Measurements from ENCODE around the gene MAPK1.
"Not testable (repeated sequence)": the region's sequence is repeated elsewhere in the genome, so short reads cannot be mapped to it uniquely, and the experiment has no call there.

The MAPK1 gene

DNA sequence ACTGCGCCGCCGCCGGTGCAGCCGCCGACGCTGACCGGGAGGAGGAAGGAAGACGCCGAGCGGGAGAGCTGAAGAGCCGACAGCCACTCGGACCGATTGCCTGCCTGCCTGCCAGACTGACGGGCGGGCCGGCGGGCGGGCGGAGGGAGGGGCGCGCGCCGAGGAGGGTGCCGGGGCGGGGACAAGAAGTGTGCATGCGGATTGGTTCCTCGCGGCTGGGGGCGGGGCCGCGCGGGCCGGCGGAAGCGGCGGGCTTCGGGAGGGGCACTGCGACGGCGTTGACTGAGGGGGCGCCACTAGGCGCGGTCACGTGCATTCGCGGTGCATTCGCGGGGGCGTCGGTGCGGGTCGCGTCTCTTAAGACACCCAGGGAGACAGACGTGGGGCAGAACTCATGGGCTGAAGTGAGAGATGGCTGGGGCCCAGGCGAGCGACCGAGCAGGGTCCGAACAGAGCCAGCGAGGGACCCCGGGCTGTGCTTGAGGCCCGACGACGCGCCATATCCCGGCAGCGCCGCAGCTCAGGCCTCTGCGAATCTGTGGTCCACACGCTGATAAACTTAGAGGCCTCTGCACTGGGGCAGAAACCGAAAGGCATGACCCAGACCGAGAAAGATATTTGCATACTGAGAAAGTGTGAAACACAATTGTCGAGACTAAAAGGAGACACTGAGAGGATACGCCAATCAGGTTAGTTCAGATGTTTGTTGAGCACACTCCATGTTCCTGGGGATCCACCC, at the start of gene MAPK1:
TSS of gene MAPK1 (minus strand) at position 118 of the 739 bp plus-strand sequence. CDS start 205 bp downstream, outside the sequence.
- peak; percentile 31 for DNase-seq

DNA sequence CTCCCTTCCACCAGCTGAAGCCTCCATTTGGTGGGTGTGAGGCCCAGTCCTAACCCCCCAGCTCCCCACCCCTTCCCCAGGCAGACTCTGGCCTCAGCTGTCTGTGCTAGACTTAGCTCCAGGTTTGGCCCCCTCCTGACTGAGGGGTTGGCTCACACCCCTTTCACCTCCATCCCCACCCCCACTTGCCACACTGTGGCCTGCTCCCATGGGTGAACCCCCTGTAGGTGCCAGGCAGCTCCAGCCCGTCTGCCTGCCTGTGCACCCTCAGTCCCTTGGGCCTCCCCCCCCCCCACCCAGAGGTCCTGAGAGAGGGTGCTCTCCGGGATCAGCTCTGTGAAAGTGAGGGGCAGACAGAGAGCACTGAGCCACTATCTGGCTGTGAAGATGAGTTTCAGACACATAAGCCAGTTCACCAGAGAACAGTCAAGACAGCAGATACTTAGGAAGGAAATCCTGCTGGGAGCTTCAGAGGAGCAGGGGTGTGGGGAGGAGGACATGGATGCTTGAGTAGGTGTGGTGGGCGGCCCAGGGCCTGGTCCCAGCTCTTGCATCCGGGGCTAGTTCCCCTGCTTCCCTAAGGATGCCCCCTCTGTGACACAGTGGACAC, 49.0 kb upstream of the MAPK1 start:
- no peak for DNase-seq

DNA sequence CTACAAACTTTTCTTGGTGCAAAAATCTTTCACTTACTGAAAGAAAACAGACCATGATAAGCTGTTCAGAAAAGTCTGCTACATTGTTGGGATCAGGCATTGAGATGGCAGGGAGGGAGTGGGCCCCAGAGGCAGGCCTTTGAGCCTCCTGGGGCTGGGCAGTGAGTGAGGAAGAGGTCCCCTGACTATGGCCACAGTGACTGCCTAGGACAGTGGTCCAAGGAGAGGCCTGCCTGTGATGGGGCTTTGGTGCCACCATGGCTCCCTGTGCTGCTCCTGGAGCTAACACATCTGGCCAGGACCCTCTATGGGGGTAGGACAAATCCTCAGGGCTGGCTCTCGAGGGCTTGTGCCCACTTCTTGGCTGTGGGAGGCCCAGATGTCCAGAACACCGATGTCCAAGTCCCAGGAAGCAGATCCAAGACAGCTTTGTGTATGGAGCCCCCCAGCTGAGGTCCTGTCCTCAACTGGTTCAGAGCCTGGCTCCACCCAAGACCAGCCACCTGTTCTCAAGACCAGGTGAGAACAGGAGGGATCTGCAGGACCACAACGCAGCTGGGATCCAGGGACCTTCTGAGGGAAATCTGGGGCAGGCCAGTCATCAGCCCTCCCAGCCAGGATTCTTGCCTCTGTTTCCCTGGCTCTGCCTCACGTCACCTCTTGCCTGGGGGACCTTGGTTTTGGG, 48.3 kb upstream of the MAPK1 start:
- DNase-seq, result no peak

DNA sequence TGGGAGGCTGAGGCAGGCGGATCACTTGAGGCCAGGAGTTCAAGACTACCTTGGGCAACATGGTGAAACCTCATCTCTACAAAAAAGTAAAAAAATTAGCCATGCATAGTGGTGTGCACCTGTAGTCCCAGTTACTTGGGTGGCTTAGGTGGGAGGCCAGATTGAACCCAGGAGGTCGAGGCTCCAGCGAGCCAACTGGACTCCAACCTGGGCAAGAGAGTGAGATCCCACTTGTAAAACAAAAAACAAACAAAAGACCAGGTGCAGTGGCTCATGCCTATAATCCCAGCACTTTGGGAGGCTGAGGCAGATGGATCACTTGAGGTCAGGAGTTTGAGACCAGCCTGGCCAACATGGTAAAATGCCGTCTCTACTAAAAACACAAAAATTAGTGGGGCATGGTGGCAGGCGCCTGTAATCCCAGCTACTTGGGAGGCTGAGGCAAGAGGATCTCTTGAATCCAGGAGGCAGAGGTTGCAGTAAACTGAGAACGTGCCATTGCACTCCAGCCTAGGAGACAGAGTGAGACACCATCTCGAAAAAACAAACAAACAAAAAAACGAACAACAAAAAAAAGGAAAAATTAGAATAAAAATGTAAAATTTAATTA, 46.7 kb upstream of the MAPK1 start:
- not testable (repeated sequence) for DNase-seq

DNA sequence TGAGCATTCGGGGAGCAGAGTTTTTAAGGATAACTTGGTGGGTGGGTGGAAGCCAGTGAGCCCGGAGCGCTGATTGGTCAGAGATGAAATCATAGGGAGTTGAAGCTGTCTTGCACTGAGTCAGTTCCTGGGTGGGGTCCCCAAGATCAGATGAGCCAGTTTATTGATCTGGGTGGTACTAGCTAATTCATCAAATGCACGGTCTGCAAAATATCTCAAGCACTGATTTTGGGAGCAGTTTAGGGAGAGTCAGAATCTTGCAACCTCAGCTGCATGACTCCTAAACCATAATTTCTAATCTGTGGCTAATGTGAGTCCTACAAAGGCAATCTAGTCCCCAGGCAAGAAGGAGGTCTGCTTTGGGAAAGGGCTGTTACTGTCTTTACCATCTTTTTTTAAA, 42.9 kb upstream of the MAPK1 start:
- DNase-seq, result not testable (repeated sequence)

DNA sequence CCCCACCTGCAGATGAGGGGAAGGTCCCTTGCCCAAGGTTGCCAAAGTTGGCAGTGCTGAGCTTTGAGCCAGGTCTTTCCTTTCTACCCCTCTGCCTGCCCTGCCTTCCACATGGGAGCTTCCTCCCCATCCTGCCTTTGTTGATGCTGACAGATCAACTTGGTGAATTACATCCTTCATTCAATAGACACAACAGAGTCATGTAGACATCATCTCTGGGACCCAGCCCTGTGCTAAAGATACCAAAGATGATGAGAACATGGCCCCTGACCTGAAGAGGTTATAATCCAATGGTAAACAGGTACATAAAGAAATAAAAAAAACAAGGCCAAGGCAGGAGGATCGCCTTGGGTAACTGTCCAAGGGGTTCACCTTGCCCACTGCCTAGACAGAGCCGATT, 42.4 kb upstream of the MAPK1 start:
- no peak for DNase-seq

DNA sequence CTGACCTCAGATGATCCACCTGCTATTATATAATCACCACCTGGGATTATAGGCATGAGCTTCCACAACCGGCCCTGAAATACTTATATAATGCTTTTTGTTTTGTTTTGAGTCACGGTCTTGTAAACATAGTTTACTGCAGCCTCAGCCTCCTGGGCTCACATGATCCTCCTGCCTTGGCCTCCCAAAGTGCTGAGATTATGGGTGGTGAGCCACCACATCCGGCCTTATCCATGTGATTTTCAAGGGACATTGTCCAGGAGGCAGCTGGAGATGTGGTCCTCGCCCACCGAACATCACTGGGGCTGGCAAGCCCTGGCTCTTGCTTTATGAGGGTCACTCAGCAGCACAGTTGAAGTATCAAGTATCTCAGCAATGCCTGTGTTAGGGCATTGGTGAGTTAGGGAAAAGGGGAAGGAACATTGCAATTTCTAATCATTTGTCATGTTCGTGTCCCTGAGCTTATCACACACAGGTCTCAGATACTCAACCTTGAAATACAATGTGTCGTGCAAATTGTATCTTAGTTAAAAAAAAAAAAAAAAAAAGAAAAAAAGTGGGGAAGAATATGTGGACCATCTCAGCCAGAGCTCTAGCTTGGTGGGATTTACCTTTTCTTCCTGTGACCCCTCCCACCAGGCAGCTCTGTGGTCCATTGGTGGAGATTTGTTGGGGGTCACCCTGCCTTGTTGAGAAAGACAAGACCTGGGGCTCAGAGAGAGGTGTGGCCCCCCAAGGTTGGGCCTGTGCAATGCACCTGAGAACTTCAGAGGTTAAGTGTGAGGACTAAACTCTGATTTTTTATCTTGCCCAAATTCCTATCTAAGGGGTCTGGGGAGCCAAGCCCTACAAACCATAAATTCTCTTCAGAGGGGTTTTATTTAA, 40.4 kb upstream of the MAPK1 start:
- DNase-seq, result no peak

DNA sequence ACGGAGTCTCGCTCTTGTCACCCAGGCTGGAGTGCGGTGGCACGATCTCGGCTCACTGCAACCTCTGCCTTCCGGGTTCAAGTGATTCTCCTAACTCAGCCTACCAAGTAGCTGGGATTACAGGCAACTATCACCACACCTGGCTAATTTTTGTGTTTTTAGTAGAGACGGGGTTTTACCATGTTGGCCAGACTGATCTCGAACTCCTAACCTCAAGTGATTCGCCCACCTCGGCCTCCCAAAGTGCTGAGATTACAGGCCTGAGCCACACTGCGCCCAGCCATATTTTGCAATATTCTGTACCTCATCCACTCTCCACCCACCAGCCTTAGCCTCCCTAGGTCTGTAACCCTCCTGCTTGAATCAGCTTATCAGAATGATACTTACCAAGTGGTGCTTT, 37.8 kb upstream of the MAPK1 start:
- DNase-seq, result not testable (repeated sequence)

DNA sequence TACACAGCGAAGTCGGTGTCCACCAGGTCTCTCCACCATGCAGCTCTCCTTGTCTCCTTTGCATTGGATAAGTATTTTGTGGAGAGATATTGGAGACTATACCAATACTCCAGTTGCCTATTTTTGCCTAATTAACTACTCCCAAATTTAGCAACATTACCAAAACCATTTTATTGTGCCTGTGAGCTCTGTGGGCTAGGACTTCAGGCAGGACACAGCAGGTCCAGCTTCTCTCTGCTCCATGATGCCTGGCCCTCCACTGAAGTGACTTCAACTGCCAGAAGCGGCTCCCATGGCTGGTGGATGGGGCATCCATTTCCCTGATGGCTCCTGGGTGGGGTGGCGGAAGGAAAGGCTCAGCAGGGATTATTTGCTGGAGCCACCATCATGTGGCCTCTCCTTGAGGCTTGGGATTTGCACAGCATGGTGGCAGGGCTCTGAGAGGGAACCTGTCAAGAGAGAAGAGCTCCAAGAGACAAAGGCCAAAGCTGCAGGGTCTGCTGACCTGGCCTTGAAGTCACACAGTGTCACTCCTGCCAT, 36.9 kb upstream of the MAPK1 start:
- DNase-seq, result no peak

DNA sequence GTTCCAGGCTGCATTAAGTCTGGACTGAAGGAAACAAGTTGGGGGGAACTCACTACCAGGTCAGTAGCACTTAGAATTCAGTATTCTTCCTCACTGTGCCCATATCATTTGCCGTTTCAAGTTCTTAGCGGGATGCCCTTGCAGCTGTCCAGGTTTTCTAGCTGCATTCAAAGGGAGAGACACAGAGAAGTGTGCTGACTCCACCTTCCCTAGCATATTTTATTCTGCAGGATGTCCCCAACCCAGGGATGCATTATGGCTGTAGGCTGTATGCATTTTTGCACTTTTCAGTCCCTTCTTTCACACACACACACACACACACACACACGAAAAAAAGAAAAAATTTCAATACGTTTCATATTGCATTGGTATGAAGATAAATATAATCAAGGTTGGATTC, 35.8 kb upstream of the MAPK1 start:
- DNase-seq, result no peak

DNA sequence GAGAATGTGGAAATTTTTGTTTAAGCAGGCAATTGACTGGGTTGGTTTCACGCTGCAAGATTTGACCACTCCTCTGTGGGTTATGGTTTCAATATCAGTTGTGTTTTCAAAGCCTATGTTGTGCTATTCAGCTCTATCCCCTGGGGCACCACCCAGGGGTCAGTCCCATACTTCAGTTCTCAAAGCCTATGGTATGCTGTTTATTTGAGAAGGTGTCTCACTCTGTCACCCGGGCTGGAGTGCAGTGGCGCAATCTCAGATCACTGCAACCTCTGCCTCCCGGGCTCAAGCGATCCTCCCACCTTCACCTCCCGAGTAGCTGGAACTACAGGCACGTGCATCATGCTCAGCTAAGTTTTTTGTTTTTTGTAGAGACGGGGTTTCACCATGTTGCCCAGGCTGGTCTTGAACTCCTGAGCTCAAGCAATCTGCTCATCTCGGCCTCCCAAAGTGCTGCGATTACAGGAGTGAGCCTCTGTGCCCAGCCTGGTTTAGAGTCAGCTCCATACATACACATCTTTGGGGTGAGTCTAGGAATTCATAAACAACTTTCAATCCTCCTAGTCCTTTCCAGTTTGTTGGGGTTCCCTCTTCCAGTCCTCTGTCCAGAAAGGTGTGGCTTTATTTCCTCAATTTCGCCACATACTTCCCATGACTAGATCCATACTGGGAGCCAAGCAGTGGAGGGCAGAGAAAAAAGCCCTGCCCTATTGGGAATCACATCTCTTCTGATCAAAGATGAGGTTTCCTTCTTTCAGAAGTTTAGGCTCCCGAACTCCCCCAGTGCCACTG, 35.0 kb upstream of the MAPK1 start:
- no peak for DNase-seq

DNA sequence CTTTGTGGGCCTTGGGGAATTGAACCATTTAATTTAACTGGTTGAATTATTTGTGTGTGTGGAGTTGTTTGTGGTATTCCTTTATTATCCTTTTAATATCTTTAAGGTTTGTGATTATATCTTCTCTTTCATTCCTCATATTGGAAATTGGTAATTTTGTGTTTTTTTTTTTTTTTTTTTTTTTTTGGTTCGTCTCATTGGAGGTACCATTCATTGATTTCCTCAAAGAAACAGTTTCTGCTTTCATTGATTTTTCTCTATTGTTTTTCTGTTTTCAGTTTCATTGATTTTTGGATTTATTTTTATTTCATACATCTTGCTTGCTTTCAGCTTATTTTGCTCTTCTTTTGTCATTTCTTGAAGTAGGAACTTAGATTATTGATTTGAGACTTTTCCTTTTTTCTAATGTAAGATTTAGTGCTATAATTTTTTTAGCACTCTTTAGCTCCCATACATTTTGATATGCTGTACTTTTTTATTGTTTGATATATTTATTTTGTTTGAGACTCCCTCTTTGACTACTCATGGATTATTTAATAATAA, 31.0 kb upstream of the MAPK1 start:
- DNase-seq, result no peak

DNA sequence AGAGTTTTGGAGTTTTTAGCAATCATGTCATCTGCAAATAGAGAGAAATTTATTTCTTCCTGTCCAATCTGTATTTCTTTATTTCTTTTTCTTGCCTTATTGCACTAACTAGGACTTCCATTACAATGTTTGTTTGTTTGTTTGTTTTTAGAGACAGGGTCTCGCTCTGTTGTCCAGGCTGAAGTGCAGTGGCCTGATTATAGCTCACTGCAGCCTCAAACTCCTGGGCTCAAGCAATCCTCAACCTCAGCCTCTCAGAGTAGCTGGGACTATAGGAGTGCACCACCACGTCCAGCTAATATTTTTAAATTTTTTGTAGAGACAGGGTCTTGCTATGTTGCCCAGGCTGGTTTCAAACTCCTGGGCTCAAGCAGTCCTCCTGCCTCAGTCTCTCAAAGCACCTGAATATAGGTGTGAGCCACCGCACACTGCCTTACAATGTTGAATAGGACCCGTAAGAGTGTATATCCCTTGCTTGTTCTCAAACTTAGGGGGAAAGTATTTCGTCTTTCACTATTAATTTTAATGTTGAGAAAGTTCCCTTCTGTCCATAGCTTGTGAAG, 29.6 kb upstream of the MAPK1 start:
- DNase-seq, result no peak

DNA sequence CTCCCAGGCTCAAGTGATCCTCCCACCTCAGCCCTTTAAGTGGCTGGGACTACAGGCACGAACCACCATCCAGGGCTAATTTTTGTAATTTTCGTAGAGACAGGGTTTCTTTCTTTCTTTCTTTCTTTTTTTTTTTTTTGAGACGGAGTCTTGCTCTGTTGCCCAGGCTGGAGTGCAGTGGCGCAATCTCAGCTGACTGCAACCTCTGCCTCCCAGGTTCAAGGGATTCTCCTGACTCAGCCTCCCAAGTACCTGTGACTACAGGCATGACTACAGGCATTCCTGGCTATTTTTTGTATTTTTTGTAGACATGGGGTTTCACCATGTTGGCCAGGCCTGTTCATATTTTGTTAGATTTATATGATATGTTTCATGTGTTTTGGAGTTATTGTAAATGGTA, 28.8 kb upstream of the MAPK1 start:
- not testable (repeated sequence) for DNase-seq

DNA sequence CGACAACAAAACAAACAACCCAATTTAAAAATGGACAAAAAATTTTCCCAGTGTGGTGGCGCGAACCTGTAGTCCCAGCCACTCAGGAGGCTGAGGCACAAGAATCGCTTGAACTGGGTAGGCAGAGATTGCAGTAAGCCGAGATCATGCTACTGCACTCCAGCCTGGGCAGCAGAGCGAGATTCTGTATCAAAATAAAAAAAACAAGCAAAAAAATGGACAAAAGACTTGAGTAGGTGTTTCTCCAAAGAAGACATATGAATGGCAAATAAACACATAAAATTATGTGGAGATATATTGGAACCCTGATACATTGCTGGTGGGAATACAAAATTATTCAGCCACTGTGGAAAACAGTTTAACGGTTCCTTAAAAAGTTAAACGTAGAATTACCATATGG, 27.4 kb upstream of the MAPK1 start:
- DNase-seq, result no peak

DNA sequence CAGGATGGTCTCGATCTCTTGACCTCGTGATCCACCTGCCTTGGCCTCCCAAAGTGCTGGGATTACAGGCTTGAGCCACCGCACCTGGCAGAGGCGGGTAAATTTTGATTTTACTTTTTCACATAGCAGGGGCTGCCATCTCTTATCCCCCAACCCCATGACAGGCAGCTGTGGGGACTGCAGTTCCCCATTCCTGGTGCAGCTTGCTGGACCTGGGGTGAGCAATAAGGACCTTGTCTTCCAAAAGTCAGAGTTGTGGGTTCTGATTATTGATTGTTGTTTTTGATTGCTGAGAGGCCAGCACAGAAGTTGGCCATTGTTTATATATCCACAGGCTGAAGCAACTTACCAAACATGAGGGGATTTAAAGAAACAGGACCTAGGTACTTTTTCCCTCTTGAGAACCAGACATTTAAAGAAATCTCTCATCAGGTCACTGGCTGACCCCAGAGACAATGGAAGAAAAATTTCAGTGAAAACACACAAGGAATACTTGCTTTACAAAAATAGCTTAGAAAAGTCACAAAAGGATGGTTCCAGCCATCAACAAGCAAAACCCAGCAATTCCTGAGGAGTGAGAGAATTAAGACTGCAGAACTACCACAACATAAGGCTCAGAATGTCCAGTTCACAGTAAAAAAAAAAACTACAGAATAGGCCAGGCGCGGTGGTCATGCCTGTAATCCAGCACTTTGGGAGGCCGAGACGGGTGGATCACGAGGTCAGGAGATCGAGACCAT, 22.0 kb upstream of the MAPK1 start:
- no peak for DNase-seq

DNA sequence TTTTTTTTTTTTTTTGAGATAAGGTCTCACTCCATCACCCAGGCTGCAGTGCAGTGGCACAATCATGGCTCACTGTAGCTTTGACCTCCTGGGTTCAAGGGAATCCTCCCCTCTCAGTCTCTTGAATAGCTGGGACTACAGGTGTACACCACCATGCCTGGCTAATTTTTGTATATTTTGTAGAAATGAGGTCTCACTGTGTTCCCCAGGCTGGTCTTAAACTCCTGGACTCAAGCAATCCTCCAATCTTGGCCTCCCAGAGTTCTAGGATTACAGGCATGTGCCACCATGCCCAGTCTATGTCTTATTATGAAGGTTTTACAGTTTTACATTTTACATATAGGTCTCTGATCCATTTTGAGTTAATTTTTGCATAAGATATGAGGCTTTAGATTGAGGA, 20.4 kb upstream of the MAPK1 start:
- DNase-seq, result no peak

DNA sequence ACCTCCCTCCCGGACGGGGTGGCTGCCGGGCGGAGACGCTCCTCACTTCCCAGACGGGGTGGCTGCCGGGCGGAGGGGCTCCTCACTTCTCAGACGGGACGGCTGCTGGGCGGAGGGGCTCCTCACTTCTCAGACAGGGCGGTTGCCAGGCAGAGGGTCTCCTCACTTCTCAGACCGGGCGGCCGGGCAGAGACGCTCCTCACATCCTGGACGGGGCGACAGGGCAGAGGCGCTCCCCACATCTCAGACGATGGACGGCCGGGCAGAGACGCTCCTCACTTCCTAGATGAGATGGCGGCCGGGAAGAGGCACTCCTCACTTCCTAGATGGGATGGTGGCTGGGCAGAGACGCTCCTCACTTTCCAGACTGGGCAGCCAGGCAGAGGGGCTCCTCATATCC, 16.5 kb upstream of the MAPK1 start:
- not testable (repeated sequence) for DNase-seq

DNA sequence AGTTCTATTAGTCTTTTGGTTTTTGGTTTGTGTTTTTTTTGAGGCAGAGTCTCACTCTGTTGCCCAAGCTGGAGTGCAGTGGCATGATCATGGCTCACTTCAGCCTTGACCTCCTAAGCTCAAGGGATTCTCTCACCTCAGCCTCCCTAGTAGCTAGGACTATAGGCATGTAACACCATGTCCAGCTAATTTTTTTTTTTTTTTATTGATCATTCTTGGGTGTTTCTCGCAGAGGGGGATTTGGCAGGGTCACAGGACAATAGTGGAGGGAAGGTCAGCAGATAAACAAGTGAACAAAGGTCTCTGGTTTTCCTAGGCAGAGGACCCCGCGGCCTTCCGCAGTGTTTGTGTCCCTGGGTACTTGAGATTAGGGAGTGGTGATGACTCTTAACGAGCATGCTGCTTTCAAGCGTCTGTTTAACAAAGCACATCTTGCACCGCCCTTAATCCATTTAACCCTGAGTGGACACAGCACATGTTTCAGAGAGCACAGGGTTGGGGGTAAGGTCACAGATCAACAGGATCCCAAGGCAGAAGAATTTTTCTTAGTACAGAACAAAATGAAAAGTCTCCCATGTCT, 15.4 kb upstream of the MAPK1 start:
- DNase-seq, result not testable (repeated sequence)

Measured in NCI-H2029 treated with DMSO at 0.1 percent for 48 hours (cell line).